ENCODE measurements around the gene SDF2L1.
A peak's percentile ranks its signal among the peaks of the same experiment; 100 is the strongest.
"Not testable (repeated sequence)": the region's sequence is repeated elsewhere in the genome, so short reads cannot be mapped to it uniquely, and the experiment has no call there.

SDF2L1 gene

GRCh38 chr22:21688706-21689381 lies 46.7 kb downstream of the SDF2L1 start:
- no peak for DNase-seq

- peak; percentile 1 for DNase-seq
These were observed 48.3 kb downstream of the SDF2L1 start for GRCh38 chr22:21690401-21690801.

DNA sequence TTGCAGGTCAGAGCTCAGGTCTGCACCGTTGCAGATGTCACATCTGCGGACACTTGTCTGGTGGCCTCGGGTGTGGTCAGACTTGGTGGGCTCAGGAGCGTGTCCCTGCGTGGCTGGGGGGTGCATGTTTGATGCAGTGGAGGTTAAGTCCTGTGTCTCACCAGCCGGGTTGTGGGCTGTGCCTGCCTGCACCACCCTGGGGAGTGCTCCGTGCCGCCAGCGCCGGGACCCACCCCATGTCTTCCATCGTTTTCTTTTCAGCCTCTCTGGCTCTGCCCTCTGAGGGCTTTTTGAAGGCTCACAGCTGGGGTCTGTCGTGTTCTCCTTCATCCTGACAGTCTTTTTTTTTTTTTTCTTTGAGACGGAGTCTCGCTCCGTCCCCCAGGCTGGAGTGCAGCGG lies 49.7 kb downstream of the SDF2L1 start:
- no peak for DNase-seq

- DNase-seq: not testable (repeated sequence)
These were observed 50.8 kb downstream of the SDF2L1 start for GRCh38 chr22:21692856-21693255.

DNA sequence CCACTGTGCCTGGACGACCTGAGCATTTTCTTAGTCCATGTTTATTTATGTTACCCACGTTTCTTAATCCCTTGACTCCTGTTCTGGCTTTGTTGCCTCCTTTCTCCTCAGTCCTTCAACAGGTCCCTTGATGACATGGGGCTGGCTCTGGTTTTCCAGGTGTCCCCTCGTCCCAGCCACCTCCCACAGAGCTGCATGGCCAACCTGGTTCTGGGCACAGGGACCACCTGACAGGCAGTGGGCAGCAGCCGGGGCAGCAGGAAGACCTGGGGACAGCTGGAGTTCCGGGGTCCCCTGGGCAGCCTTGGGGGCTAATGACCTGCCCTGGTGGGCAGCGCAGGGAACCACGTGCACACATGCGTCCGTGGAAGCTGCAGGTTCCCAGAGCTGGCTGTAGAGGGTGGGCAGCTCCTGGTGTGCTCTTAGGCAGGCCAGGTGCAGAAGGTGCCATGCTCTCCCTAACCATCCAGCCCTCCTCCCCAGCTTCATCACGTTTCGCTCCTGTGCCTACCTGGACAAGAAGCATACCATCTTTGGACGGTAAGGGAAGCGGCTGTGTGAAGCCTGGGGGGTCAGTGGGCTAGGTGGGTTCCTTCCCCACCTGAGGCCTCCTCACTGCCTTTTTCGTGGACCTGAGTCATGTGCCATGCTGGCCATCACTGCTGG lies 51.4 kb downstream of the SDF2L1 start:
- no peak for DNase-seq
